Astrocyte (in vitro differentiated cells and primary cell): ENCODE measurements around the gene ADGRG6.

ENCODE experiments used
- EZH2 ChIP-seq: IDR thresholded peaks from 2 replicates; pipeline ENCODE4 v1.6.1; 2012; ENCODE audit warnings: mild to moderate bottlenecking, low read length, inconsistent platforms; ENCODE audit not compliant: insufficient read depth
- TF ChIP-seq, protein P1 (sequence below): IDR thresholded peaks from 2 replicates; pipeline ENCODE4 v1.5.1; 2011; ENCODE audit warnings: low read depth, mild to moderate bottlenecking, inconsistent platforms, low read length, moderate library complexity; ENCODE audit not compliant: insufficient read depth

DNA sequence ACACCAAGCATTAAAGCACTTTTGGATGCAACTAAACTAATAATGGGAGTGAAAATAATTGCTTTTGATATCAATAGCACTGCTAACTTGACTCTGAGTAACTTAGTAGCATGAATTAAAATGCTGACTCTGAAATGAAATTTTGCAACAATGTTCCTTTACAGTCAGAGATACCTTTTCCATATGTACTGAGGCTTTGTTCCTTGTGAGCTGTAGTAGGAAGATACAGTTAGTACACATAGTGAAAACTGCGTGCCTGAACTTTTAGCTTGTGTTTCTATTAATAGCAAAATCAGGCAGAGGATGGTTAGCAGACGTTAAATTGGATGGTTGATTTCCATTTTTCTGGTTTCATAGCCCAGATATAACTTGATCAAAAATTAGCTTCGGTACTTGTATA is 18.6 kb downstream of the ADGRG6 start:
- TF ChIP-seq, protein P1, sequence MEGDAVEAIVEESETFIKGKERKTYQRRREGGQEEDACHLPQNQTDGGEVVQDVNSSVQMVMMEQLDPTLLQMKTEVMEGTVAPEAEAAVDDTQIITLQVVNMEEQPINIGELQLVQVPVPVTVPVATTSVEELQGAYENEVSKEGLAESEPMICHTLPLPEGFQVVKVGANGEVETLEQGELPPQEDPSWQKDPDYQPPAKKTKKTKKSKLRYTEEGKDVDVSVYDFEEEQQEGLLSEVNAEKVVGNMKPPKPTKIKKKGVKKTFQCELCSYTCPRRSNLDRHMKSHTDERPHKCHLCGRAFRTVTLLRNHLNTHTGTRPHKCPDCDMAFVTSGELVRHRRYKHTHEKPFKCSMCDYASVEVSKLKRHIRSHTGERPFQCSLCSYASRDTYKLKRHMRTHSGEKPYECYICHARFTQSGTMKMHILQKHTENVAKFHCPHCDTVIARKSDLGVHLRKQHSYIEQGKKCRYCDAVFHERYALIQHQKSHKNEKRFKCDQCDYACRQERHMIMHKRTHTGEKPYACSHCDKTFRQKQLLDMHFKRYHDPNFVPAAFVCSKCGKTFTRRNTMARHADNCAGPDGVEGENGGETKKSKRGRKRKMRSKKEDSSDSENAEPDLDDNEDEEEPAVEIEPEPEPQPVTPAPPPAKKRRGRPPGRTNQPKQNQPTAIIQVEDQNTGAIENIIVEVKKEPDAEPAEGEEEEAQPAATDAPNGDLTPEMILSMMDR = no peak
- no peak for TF ChIP-seq EZH2
